Caco-2 (cell line): ENCODE data around the gene GABRE. TPM values are rescaled to one million over a fixed set of nuclear protein-coding genes. Genes with fewer than 3 reads are reported as not detected.
"Not testable (repeated sequence)": the region's sequence is repeated elsewhere in the genome, so short reads cannot be mapped to it uniquely, and the experiment has no call there.

Experiments
- BruUV-seq: library from RNA; stranded (reverse); fragments of 400-500 nt; replicated peaks from 2 replicates; lab custom pipeline; 2021; lab: Mats Ljungman, UMichigan
- CTCF ChIA-PET: fragments of 300-600 bp; sonication (Branson Sonifier 250); formaldehyde crosslinking; loops from one replicate; lab custom pipeline; 2022; ENCODE audit warnings: antibody characterized with exemption; lab: Charles Lee
- POLR2A ChIA-PET: fragments of 300-600 bp; sonication (Branson Sonifier 250); formaldehyde crosslinking; loops from one replicate; lab custom pipeline; 2022; ENCODE audit warnings: antibody characterized with exemption; lab: Charles Lee
- DNase-seq, 2 experiments: peaks; one replicate each; pipeline versions ENCODE4 v3.0.0 to v3.0.0-alpha.2; 2020 to 2022
- H3K27me3 ChIP-seq: replicated peaks from 2 replicates; pipeline ENCODE4 v1.6.0; 2011; ENCODE audit warnings: low read length; ENCODE audit not compliant: control insufficient read depth, insufficient read depth
- H3K36me3 ChIP-seq: 2 replicates; pipeline ENCODE4 v1.5.1; 2011; ENCODE audit warnings: low read length; ENCODE audit not compliant: control insufficient read depth, insufficient read depth
- H3K4me1 ChIP-seq: fragments of 250-450 bp; sonication (Bioruptor Pico); 2 replicates; pipeline ENCODE4 v1.5.1; 2020; ENCODE audit warnings: mild to moderate bottlenecking
- H3K4me3 ChIP-seq: 2 replicates; pipeline ENCODE4 v1.5.1; 2011; ENCODE audit warnings: low read depth, mild to moderate bottlenecking, control low read depth, low read length
- H3K9me3 ChIP-seq: fragments of 250-450 bp; sonication (Bioruptor Pico); 2 replicates; pipeline ENCODE4 v1.5.1; 2020; ENCODE audit warnings: mild to moderate bottlenecking, moderate library complexity
- H3K27ac Mint-ChIP-seq: one replicate; pipeline ENCODE4 v1.8.0; 2022; ENCODE audit warnings: mixed read lengths; ENCODE audit not compliant: unreplicated experiment
- H3K27me3 Mint-ChIP-seq: one replicate; pipeline ENCODE4 v1.8.0; 2022; ENCODE audit warnings: mixed read lengths; ENCODE audit not compliant: insufficient read depth, unreplicated experiment
- H3K36me3 Mint-ChIP-seq: one replicate; pipeline ENCODE4 v1.8.0; 2022; ENCODE audit warnings: mild to moderate bottlenecking, mixed read lengths; ENCODE audit not compliant: insufficient read depth, unreplicated experiment
- H3K4me1 Mint-ChIP-seq: one replicate; pipeline ENCODE4 v1.8.0; 2022; ENCODE audit warnings: low read depth, mixed read lengths; ENCODE audit not compliant: unreplicated experiment
- H3K4me3 Mint-ChIP-seq: one replicate; pipeline ENCODE4 v1.8.0; 2022; ENCODE audit warnings: mild to moderate bottlenecking, moderate library complexity, mixed read lengths; ENCODE audit not compliant: unreplicated experiment
- H3K9me3 Mint-ChIP-seq: one replicate; pipeline ENCODE4 v1.8.0; 2022; ENCODE audit warnings: mixed read lengths; ENCODE audit not compliant: unreplicated experiment
- intact Hi-C: fragments of 100-400 bp; cut with micrococcal nuclease; formaldehyde crosslinking; loops from one replicate; pipeline ENCODE4 v1.10.0; 2022; ENCODE audit not compliant: unreplicated experiment
- total RNA-seq: library from RNA; stranded (reverse); gene quantifications from 2 replicates; pipeline ENCODE4 v1.2.3, GENCODE V29; 2022
- TF ChIP-seq, protein P1 (sequence below), 2 experiments: fragments of 200-600 bp in 1 of 2; IDR thresholded peaks; 1 replicate in 1 of 2; 2 replicates in 1 of 2; pipeline versions ENCODE4 v1.5.1 to v1.8.0; 2011 to 2022; ENCODE audit warnings: antibody characterized with exemption in 1 of 2, control low read depth in 1 of 2, inconsistent platforms in 1 of 2, low read depth in 1 of 2, low read length in 1 of 2, mild to moderate bottlenecking in 1 of 2, moderate library complexity in 1 of 2; ENCODE audit not compliant: insufficient read depth in 1 of 2, severe bottlenecking in 1 of 2, unreplicated experiment in 1 of 2

The GABRE gene
- total RNA-seq, 1 experiment from 2014 or later: 40.4 TPM

DNA sequence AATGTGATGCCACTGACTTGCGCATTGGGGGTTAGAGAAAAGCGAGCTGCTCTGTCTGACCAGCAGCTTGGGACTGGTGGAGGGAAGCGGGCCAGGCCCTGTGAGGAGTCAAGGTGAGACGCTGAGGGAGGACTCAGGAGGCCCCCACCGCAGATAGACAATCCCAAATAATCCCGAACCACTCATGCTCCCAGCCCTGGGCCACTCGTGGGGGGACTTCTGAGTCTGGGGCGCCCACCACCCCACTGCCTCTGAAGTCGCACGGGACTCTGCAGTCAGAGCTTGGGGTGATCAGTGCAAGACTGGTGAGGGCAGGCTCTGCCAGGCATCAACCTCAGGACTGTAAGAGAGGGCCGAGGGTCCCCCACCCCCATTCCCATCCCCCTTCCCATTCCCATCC is 54.9 kb downstream of the GABRE start:
- Mint-ChIP-seq H3K36me3 (no peaks in the 10 kb centered on the region), H3K4me1 (no peaks in the 10 kb centered on the region), H3K27ac (no peak overlapping the region), H3K9me3 (no peaks in the 10 kb centered on the region), H3K27me3 (no peaks in the 10 kb centered on the region), H3K4me3 (no peak overlapping the region)
- ChIA-PET POLR2A (no interaction called here), CTCF (no interaction called here)
- Histone ChIP-seq H3K9me3 (no peaks in the 10 kb centered on the region), H3K4me3 (no peak overlapping the region), H3K4me1 (no peaks in the 10 kb centered on the region), H3K36me3 (no peaks in the 10 kb centered on the region), H3K27me3 (no peaks in the 10 kb centered on the region)
- intact Hi-C loops: no loop called here
- no peak for DNase-seq
- no TSS peak for BruUV-seq
- TF ChIP-seq, protein P1, sequence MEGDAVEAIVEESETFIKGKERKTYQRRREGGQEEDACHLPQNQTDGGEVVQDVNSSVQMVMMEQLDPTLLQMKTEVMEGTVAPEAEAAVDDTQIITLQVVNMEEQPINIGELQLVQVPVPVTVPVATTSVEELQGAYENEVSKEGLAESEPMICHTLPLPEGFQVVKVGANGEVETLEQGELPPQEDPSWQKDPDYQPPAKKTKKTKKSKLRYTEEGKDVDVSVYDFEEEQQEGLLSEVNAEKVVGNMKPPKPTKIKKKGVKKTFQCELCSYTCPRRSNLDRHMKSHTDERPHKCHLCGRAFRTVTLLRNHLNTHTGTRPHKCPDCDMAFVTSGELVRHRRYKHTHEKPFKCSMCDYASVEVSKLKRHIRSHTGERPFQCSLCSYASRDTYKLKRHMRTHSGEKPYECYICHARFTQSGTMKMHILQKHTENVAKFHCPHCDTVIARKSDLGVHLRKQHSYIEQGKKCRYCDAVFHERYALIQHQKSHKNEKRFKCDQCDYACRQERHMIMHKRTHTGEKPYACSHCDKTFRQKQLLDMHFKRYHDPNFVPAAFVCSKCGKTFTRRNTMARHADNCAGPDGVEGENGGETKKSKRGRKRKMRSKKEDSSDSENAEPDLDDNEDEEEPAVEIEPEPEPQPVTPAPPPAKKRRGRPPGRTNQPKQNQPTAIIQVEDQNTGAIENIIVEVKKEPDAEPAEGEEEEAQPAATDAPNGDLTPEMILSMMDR (IDR thresholded peaks at IDR 0.05; ENCODE audit: insufficient read depth in 1 of 2, low read depth in 1 of 2, low read length in 1 of 2, severe bottlenecking in 1 of 2, unreplicated experiment in 1 of 2): no peak

DNA sequence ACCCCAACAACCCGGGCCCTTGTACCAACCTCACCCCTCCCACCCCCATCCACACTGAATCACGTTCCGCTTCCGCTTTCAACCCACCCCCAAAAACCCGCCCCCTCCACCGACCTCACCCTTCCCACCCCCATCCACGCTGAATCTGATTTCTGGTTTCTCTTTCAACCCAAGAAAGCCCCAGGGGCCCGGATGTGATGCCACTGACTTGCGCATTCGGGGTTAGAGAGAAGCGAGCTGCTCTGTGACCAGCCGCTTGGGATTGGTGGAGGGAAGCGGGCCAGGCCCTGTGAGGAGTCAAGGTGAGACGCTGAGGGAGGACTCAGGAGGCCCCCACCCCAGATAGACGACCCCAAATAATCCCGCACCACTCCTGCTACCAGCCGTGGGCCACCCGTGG is 55.7 kb downstream of the GABRE start:
- CTCF ChIA-PET, H3K36me3 ChIP-seq, H3K27ac Mint-ChIP-seq, H3K36me3 Mint-ChIP-seq, H3K9me3 ChIP-seq, H3K27me3 Mint-ChIP-seq, BruUV-seq, intact Hi-C loops, H3K4me3 ChIP-seq, H3K9me3 Mint-ChIP-seq, POLR2A ChIA-PET, H3K27me3 ChIP-seq, H3K4me3 Mint-ChIP-seq, H3K4me1 ChIP-seq, DNase-seq, H3K4me1 Mint-ChIP-seq: not testable (repeated sequence)

DNA sequence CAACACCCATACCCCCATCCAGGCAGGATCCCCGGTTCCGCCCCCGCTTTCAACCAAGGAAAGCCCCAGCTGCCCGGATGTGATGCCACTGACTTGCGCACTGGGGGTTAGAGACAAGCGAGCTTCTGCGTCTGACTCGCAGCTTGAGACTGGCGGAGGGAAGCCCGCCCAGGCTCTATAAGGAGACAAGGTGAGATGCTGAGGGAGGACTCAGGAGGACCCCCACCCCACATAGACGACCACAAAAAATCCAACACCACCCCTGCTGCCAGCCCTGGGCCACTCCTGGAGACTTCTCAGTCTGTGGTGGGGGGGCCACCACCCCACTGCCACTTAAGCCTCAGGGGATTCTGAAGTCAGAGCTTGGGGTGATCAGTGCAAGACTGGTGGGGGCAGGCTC is 61.7 kb downstream of the GABRE start, which contains the start of gene MAGEA4:
Gene MAGEA4 (plus strand): TSS at position 110 of the 400 bp plus-strand sequence. CDS start 10,776 bp downstream, outside the sequence.
- Histone ChIP-seq H3K4me1 (no peaks in the 10 kb centered on the region), H3K4me3 (no peak within 1 kb of the TSS), H3K27me3 (no peaks in the 10 kb centered on the region), H3K9me3 (no peaks in the 10 kb centered on the region), H3K36me3 (no peaks in the 10 kb centered on the region)
- intact Hi-C loops: no loop called here
- Mint-ChIP-seq H3K4me3 (no peak within 1 kb of the TSS), H3K27me3 (no peaks in the 10 kb centered on the region), H3K36me3 (no peaks in the 10 kb centered on the region), H3K27ac (no peak within 1 kb of the TSS), H3K9me3 (no peaks in the 10 kb centered on the region), H3K4me1 (no peaks in the 10 kb centered on the region)
- ChIA-PET CTCF (no interaction called here), POLR2A (no interaction called here)
- TF ChIP-seq, protein P1 (IDR thresholded peaks at IDR 0.05; ENCODE audit: insufficient read depth in 1 of 2, low read depth in 1 of 2, low read length in 1 of 2, severe bottlenecking in 1 of 2, unreplicated experiment in 1 of 2): no peak
- no TSS peak for BruUV-seq
- no peak for DNase-seq

DNA sequence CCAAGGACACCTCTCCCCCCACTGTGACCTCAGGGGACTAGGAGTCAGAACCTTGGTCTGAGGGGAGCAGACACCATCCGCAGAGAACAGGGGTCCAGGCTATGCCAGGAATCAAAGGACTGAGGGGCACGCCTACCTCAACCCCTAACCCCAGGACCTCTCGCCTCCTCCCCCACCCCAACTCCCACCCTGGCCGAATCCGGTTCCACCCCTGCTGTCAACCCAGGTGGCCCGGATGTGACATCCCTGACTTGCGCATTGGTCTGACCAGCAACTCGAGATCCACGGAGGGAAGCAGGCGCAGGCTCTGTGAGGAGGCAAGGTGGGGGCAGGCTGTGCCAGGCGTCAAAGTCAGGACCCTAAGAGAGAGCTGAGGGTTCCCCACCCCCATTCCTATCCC is 62.3 kb downstream of the GABRE start:
- intact Hi-C loops: no loop called here
- H3K4me1 Mint-ChIP-seq: no peaks in the 10 kb centered on the region

More for the DNA sequence above, 62.3 kb downstream of the GABRE start:
- Mint-ChIP-seq H3K27me3 (no peaks in the 10 kb centered on the region), H3K9me3 (no peaks in the 10 kb centered on the region), H3K27ac (no peak overlapping the region), H3K36me3 (no peaks in the 10 kb centered on the region), H3K4me3 (no peak overlapping the region)
- Histone ChIP-seq H3K36me3 (no peaks in the 10 kb centered on the region), H3K27me3 (no peaks in the 10 kb centered on the region), H3K9me3 (no peaks in the 10 kb centered on the region), H3K4me3 (no peak overlapping the region), H3K4me1 (no peaks in the 10 kb centered on the region)
- TF ChIP-seq, protein P1 (IDR thresholded peaks at IDR 0.05; ENCODE audit: insufficient read depth in 1 of 2, low read depth in 1 of 2, low read length in 1 of 2, severe bottlenecking in 1 of 2, unreplicated experiment in 1 of 2): no peak
- CTCF ChIA-PET: no interaction called here
- POLR2A ChIA-PET: no interaction called here
- no TSS peak for BruUV-seq
- no peak for DNase-seq
